Activated CD4-positive, alpha-beta T cell treated with anti-CD3 and anti-CD28 coated beads, Interleukin-2, amount 50 U/mL, for 4 hours (primary cell): ENCODE data around the gene ABL1.

ENCODE experiments used
- DNase-seq, 2 experiments: peaks; one replicate each; pipeline ENCODE4 v3.0.0-alpha.2; 2020

Gene ABL1

DNA sequence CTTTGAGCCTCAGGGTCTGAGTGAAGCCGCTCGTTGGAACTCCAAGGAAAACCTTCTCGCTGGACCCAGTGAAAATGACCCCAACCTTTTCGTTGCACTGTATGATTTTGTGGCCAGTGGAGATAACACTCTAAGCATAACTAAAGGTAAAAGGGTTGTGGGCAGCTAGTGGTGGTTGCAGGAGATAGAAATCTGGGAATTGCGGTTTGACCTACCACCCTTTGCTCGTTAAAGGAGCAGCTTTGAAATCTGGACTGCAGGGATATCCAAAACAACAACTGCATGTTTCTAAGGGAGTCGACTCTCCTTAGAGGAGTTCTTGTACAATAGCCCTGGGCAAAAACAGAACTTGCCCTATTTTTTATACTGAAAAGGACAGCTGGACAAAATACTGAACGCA is 19.0 kb downstream of the ABL1 start:
- no peak for DNase-seq

DNA sequence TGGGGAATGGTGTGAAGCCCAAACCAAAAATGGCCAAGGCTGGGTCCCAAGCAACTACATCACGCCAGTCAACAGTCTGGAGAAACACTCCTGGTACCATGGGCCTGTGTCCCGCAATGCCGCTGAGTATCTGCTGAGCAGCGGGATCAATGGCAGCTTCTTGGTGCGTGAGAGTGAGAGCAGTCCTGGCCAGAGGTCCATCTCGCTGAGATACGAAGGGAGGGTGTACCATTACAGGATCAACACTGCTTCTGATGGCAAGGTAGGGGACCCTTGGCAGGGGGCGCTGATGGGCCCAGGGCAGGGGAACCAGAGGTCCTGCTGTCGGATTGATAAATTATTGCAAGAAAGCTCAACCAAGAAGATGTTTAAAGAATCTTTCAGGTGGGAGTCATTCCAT is 19.8 kb downstream of the ABL1 start:
- DNase-seq, result no peak

DNA sequence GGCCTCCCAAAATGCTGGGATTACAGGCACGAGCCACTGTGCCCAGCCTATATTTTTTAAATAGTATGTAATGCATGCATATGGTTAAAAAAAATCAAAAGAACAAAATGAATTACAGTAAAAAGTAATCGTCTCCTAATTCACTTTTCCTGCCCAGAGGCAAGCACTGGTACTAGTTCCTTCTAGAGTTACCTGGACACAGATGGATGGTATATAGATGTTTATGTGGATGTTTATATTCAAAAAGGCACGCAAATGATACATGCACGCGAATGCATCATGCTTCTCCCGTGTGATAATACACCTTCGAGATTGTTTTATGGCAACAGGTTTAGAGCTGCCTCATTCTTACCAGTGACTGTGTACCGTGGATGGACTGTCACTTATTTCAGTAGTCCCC is 21.4 kb downstream of the ABL1 start:
- no peak for DNase-seq

DNA sequence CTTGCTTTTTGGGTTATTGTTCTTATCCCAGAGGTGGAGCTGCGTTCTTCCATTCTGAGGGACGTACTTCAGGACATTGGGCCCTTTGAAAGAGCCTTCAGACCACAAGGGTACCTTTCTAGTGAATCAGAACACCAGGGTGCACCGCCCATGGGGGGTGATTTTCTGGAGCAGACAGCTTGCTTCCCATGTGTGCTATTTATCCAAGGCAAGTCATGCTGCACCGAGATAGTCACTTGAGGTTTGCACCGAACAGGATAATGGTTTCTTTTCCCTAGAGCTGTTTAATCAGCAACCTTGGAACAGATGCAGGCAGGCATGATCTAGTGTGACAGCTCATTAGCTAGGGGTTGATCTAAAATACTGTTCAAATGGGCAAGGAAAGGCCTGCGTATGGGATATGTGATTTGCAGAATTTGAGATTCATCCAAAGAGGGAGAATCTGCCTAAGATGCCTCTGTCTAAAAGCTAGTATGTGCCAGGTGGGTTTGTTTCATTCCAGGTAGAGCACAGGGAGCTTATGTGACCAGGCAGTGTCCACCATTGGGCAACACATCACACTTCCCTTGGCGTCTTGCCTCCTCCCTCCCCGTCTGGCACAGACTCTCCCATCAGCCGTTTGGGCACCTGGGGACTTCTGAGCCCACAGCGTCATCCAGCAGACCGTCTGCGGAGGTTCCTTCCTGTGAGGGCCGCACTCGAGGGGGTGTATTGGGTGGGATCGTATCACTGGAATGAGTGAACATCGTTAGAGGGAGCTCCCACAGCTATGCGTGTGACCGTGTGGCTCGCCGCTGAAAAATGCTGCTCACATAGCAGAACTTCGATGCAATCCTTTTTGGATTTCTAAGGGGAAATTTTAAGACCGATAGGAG is 23.0 kb downstream of the ABL1 start:
- DNase-seq, result no peak

DNA sequence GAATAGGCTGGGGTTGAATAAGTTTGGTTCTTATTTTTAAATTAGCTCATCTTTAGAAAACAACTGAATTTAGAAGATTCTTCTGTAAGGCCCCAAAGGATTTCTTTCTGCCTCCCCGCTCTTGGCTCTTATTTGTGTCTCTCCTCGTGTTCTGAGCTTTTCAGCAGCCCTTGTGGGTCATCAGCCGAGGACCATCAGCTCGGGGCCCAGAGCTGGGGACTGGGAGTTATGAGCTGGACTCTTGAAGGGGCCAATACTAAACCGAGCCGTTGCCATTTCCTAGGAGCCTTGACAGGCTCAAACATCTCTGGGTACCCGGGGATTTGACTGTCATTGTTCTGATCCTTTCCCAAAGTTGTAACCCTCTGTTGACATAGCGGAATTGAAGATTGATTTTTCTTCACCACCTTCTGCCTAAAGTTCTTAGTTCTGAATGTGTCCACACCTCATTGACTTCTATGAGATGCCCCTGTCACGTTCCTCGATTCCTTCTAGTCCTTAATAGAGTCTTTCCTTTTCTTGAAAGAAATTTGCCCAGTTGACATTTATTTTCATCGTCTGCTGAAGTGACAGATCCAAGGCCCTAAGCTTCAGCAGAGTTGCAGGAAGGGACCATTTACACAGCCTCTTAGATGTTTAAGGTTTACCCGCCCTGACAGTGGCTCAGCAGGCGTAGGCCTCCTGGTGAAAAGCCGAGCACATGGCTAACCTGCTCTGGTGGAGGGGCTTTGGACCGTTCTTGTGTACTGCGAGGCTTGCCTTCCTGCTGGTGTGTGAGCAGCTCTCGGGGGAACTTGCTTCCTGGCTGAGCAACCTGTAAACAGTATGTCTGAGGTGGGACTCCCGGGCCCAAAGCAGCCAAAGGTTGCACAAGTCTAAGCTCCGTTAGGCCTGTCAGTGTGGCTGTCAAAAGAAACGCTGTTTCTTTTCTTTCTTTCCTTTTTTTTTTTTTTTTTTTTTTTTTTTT is 24.0 kb downstream of the ABL1 start:
- DNase-seq, result no peak

DNA sequence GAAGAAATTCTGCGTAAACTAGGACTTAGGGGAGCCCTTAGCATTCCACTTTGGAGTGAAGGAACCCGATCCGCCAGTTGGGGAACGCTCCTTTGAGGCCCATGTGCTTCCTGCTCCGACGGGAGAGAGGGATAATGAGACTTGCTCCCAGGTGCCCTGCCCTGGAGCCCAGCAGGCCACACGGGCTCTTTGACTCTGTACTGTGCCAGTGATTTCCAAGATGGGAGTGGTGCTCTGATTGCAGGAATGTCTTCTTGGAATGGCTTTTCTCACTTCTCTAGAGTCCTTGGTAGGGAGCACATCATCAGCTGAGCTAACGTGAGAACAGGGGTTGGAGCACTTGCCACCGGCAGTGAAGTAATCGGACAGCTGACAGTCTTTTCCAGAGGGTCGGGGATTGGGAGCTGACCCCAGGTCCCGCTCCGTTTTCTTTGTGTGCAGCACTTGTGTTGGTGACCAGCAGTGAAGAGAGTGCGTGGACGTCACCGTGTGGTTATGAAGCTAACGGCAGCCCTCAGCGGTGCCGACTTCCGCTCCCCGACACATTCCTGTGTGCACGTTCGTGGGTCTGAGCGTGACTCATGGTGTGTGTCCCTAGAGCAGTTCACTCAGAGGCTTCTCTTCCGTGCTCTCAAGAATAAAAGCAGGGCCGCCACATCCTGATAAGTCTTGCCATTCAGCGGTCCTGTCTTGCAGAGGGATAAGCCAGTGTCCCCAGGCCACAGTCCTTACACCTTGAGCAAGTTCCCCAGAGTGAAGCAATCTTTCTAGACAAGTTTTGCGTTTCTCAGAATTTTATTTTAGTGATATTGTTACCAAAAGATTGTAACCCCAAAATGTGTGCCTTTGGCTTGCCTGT is 25.6 kb downstream of the ABL1 start:
- DNase-seq, result no peak

DNA sequence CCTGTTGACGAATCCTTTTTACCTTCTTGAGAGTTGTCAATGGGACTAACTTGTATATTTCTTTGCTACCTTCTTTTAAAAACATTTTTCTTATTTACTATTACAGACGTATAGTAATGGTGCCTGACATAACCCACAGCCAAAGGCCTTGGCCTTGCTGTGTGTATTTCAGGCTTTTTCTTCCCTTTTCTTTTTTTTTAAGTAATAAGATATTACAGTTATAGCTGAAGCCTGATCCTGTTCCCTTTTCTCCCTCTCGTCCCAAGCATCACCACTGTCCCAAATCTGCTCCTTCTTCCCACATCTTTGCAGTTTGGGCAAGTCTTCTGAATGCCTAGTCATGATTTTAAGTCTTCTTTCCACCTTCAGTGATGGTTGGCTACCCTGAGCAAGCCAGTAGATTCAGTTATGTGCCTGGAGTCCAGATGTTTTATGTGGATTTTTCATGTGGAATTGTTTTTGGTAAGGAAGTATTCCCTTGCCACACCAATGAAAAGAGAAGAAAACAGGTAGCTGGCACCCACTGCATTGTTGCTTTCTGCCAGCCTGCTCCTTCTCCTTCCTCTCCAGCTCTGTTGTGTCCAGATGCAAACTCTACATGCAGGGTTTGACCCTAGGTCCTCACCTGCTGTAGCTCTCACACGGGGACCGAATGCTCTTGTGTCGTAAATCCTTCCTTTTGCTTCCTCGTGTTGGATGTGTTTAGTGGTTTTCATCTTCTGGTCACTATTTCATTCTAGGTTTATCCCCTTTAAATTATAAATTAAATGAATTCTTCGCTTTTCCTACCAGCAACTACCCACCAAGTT is 26.5 kb downstream of the ABL1 start:
- DNase-seq, result no peak

DNA sequence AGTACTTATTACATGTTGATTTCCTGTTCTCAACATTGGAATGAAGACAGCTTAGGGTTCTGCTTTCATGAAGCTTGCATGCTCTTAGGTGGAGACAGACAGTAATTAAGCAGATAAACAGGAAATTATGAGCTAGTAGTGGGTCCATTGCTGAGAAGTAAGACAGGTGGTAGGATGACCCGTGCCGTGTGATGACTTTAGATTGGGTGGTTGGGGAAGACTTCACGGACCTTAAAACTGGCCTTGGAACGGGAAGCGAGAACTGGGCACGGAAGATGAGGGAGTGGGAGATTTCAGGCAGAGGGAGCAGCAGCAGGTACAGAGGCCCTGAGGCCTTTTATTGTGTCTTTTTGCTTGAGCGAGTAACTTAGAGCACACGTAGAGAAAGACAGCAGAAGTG is 27.2 kb downstream of the ABL1 start:
- DNase-seq, result no peak

DNA sequence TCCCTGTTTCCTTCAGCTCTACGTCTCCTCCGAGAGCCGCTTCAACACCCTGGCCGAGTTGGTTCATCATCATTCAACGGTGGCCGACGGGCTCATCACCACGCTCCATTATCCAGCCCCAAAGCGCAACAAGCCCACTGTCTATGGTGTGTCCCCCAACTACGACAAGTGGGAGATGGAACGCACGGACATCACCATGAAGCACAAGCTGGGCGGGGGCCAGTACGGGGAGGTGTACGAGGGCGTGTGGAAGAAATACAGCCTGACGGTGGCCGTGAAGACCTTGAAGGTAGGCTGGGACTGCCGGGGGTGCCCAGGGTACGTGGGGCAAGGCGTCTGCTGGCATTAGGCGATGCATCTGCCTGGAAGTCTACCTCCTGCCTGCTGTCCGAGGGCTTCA is 27.7 kb downstream of the ABL1 start:
- DNase-seq, result no peak

DNA sequence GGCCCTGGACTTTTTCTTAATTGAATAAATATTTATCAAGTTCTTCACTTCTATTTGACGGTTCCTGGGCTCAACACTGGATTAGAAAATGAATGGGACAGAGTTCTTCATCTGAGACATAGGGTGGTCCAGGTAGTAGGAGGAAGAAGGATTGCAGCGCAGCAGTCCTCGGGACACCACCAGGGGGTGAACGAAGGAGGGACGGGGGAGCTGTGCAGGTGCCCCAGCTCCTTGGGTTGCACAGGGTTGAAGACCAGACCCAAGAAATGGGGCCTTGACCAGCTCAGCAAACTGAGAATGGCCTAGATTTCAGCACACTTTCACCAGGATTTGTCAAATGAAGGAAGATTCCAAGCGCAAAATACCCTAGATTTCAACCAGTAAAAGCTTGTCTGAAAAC is 29.5 kb downstream of the ABL1 start:
- DNase-seq, result no peak

DNA sequence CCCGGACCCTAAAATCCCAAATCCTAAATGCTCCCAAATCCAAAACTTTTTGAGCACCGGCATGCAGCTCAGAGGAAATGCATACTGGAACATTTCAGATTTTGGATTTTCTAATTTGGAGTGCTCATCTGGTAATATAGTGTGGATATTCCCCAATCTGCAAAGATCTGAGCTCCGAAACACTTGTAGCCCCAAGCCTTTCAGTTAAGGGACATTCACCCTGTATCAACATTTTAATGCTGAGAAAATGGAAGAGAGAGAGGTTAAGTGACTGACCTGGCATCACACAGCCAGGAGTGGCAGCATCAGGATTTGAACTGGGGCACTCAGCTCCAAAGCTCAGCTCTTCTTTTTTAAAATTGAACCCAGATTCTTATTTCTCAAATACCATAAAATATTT is 30.9 kb downstream of the ABL1 start:
- no peak for DNase-seq

DNA sequence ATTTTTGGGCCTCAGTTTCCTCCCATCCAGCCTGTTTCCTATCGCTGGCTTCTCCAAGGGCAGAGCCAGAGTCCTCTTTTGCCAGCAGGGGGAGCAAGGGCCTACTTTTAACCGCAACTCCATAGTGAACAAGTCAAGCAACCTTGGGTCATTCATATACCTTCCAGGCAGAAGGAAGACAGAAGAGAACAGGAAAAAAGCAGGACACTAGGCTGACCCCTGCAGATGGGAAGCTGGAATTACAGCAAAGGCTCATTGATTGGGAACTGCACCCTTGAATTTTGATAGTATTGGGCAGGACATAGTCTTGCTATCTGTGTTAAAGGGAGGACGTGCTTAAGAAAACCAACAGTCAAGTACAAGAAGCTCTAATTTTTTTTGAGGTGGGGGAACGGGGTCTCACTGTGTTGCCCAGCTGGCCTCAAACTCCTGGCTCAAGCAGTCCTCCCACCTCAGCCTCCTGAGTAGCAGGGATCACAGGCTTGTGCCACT is 31.5 kb downstream of the ABL1 start:
- DNase-seq, result peak; percentile 39 to 46

DNA sequence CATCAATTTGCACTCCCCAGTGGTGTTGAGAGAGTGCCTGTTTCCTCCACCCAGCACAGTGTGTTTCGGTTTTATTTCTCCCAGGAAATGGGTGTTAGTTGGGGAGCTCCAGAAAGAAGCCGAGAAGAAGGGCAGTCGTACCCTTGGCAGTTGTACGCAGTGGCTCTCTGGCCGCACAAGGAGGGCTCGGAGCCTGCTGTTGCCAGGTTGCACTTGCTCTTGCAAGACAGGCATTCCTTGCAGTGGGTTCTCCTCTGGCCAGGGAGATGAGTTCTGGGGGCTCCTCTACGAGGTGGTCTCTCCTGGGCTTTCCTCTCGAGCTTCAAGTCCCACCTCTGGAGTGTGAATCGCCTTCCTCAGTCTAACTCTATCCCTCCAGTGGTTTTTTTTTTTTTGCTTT is 32.5 kb downstream of the ABL1 start:
- no peak for DNase-seq

DNA sequence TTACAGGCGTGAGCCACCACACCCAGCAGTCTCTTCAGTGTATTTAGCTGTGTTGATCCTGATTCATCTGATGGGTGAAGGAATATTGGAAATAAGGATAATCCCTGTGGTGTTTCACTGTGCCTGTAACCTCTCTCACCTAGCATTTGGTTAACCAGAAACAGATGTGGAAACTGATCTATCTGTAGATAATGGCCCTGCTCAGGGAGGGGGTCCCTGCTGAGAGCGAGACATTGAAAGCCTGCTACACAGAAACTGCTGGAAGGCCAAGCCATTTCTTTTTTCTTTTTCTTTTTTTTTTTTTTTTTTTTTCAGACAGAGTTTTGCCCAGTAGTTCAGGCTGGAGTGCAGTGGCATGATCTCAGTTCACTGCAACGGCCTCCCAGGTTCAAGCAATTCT is 33.2 kb downstream of the ABL1 start:
- DNase-seq, result no peak

DNA sequence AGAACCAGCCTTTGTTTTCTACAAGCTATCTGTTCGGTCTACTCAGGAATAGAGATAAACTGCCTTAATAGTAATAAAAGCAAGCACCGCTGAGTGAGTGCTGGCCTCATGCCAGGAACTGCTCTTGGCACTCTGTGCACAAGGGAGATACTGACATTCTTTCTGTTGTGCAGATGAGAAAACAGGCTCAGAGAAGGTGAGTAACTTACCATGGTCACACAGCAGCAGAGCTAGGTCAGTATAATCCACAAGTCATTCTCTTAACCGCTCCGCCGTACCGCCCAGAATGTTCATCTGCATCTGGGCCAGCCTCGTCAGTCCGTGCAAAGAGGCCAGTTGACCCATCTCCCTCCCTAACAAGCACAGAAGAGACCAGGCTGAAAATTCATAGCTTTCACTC is 34.2 kb downstream of the ABL1 start:
- DNase-seq, result no peak

DNA sequence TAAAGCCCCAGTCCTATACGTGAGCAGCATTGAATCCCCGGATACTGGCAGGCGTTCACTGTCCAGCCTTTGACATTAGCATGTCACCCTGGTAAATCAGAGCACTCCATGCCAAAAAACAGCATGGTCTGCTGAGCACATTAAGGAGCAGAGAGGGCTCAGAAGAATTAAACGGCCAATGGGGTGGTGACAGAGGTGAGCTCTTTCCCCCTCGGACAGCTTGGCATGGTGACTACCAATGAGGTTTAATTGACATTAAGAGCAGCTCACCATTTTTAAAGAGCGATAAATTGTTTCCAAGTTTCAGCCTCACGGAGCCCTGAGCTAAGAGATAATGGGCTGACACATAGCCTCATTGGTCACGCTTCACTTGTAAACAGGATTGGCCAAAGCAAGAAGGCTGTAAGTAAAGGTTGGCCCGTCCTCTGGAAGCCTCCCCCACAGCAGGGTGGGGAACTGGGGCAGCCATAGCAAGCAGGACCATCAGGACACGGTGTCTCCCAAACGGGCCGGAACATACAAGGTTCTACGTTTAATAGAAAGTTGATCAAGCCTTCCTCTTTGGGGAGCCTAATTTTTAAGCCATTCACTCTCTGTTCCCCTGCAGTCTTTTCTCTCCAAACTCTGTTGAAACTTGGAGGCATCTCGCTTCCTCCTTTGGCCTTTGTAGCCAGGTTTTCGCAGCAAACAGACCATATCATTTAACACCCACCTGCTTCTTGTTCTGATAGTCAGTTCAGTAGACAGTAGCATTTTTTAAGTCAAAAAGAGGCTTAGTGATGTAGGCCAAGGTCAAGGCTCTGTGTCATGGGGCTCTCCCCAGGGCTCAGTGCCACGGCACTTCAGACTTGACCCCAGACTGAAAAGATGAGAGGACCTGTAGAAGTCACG is 35.7 kb downstream of the ABL1 start:
- DNase-seq, result no peak

DNA sequence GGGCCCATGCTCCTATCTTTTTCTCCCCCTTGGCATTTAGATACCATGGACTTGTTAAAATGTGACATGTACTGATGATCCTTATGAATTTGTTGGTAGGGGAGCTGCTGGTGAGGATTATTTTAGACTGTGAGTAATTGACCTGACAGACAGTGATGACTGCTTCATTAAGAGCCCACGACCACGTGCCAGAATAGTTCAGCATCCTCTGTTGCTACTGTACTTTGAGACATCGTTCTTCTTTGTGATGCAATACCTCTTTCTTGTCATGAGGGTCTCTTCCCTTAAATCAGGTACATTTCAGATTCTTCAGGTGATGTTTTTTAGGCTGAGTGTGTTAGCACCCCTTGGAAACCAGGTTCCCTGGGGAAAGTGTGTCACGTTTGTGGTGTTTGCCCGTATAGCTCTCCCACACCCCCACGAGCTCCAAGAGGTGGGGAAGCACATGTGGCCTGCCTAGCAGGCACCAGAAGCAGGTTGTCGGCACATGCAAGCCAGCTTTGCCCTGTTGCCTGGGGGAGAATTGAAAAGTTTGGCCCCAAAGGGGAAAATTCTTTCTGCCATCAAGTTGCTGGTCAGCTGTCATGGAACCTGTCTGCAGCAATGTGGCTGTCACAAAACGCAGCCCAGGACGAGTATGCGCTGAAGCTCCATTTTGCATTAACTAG is 36.5 kb downstream of the ABL1 start:
- no peak for DNase-seq

DNA sequence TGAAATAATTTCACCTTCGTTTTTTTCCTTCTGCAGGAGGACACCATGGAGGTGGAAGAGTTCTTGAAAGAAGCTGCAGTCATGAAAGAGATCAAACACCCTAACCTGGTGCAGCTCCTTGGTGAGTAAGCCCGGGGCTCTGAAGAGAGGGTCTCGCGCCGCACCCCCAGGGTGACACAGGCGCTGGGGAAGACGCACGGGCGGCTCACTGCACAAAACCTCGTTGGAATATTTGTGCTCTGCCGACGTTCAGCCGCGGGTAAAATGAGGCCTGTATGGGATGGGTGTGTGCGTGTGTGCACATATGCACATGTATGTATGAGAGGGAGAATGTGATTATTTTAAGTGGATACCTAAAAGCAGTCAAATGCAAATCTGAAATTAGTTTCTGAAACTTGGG is 37.0 kb downstream of the ABL1 start:
- no peak for DNase-seq

DNA sequence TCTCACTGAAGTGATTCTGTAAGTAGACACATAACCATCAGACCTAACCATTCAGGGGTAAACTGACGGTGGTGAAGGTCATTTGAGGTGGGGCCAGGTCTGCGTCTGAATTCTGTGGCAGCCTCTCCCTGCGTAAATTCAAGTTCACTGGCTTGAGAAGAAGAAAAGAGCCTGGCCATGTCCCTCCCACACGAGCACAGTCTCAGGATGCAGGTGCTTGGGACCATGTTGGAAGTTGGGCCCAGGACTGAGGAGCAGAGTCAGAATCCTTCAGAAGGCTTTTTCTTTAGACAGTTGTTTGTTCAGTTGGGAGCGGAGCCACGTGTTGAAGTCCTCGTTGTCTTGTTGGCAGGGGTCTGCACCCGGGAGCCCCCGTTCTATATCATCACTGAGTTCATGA is 37.5 kb downstream of the ABL1 start:
- DNase-seq, result no peak

DNA sequence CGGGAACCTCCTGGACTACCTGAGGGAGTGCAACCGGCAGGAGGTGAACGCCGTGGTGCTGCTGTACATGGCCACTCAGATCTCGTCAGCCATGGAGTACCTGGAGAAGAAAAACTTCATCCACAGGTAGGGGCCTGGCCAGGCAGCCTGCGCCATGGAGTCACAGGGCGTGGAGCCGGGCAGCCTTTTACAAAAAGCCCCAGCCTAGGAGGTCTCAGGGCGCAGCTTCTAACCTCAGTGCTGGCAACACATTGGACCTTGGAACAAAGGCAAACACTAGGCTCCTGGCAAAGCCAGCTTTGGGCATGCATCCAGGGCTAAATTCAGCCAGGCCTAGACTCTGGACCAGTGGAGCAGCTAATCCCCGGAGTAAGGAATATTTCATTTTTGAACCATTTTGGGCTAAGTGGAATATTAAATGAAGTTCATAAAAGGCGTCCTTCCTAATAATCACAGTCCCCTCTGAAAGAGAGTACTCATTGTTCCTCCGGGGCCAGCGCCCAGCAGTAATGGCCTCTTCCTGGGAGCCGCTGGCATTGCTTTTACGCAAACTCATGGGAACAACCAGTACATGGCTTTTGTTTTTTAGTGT is 38.0 kb downstream of the ABL1 start:
- DNase-seq, result no peak
